ENCODE measurements around the gene KANSL1L. TPM values are rescaled to one million over a fixed set of nuclear protein-coding genes. Genes with fewer than 3 reads are reported as not detected.
A peak's percentile ranks its signal among the peaks of the same experiment; 100 is the strongest.

The KANSL1L gene
- polyA plus RNA-seq, 1 of the 3 experiments (the other 2 are of a cell fraction) = 5.5 TPM

DNA sequence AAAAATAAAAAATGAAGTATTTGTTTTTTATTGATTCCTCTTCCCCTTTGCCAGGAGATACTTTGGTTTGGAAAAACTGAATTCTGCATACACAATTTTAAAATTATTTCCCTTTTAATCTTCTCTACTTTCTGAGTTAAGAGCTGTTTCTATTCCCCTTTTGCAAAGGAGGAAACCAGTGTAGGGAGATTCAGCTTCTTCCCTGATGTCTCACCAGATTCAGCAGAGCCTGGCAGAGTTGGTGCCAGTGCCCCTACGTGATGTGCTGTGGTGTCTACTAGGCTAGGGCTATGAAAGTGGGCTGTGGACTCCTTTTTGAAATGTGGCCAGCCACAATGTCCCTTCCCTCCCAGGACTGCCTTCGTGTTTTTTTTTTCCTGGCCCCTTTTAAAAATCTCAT, 166.3 kb downstream of the KANSL1L start:
- Histone ChIP-seq H3K9me3 (no peaks in the 10 kb centered on the region), H3F3A (replicated peaks; ENCODE audit: insufficient read depth) (peaks cover 3% of the 10 kb centered on the region), H4K20me1 (ENCODE audit: insufficient read depth) (peaks cover 45% of the 10 kb centered on the region), H3K79me2 (ENCODE audit: insufficient read depth) (peaks cover 75% of the 10 kb centered on the region), H3K27me3 (ENCODE audit: insufficient read depth) (no peaks in the 10 kb centered on the region), H2AFZ (ENCODE audit: low read depth) (no peak overlapping the region), H3K36me3 (replicated peaks in 1 of 2; ENCODE audit: control insufficient read depth in 1 of 2, insufficient read depth in 2 of 2, low read length in 1 of 2) (peaks cover 20 to 38% of the 10 kb centered on the region in 2 experiments), H3K4me2 (peak overlapping the region; percentile 78; the same call in 1 of the 2 replicates), H3K4me3 (ENCODE audit: low read depth in 2 of 2, low read length in 1 of 2) (no peak overlapping the region), H3K4me1 (ENCODE audit: control insufficient read depth in 1 of 2, insufficient read depth in 2 of 2, low read depth in 1 of 2, low read length in 1 of 2) (peaks cover 7 to 17% of the 10 kb centered on the region in 2 experiments), H3K27ac (ENCODE audit: low read depth in 2 of 2, low read length in 1 of 2) (no peak overlapping the region), H3K9ac (no peak overlapping the region), H3K9me2 (no peaks in the 10 kb centered on the region)
- POLR2A ChIA-PET = interaction anchor here (1.2 kb wide), 1 partner anchor 425 kb away, joined by 3 read pairs; no protein-coding TSS in a partner anchor
- no peak for DNase-seq
- TF ChIP-seq NRF1 (IDR thresholded peaks at IDR 0.05; ENCODE audit: low read depth, low read length) (no peak), GATA2 (CRISPR knock-in tag; IDR thresholded peaks at IDR 0.05) (no peak), JUND (IDR thresholded peaks at IDR 0.05) (no peak), SMC3 (IDR thresholded peaks at IDR 0.05; ENCODE audit: low read depth, low read length) (no peak), RAD21 (IDR thresholded peaks at IDR 0.05; ENCODE audit: low read length) (no peak), TCF12 (IDR thresholded peaks at IDR 0.05) (no peak), RXRA (IDR thresholded peaks at IDR 0.05; ENCODE audit: borderline replicate concordance, low read depth) (no peak), SIN3A (IDR thresholded peaks at IDR 0.05; ENCODE audit: borderline replicate concordance, low read depth, low read length) (no peak), ELF1 (IDR thresholded peaks at IDR 0.05) (no peak), EZH2phosphoT487 (IDR thresholded peaks at IDR 0.05; ENCODE audit: borderline replicate concordance, low read depth) (no peak), MAX (IDR thresholded peaks at IDR 0.05; ENCODE audit: low read depth) (no peak), FOXM1 (IDR thresholded peaks at IDR 0.05; ENCODE audit: low read depth) (no peak)
- TF ChIP-seq, protein P1, sequence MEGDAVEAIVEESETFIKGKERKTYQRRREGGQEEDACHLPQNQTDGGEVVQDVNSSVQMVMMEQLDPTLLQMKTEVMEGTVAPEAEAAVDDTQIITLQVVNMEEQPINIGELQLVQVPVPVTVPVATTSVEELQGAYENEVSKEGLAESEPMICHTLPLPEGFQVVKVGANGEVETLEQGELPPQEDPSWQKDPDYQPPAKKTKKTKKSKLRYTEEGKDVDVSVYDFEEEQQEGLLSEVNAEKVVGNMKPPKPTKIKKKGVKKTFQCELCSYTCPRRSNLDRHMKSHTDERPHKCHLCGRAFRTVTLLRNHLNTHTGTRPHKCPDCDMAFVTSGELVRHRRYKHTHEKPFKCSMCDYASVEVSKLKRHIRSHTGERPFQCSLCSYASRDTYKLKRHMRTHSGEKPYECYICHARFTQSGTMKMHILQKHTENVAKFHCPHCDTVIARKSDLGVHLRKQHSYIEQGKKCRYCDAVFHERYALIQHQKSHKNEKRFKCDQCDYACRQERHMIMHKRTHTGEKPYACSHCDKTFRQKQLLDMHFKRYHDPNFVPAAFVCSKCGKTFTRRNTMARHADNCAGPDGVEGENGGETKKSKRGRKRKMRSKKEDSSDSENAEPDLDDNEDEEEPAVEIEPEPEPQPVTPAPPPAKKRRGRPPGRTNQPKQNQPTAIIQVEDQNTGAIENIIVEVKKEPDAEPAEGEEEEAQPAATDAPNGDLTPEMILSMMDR (IDR thresholded peaks at IDR 0.05) = no peak
- TF ChIP-seq, protein P2, sequence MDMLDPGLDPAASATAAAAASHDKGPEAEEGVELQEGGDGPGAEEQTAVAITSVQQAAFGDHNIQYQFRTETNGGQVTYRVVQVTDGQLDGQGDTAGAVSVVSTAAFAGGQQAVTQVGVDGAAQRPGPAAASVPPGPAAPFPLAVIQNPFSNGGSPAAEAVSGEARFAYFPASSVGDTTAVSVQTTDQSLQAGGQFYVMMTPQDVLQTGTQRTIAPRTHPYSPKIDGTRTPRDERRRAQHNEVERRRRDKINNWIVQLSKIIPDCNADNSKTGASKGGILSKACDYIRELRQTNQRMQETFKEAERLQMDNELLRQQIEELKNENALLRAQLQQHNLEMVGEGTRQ (IDR thresholded peaks at IDR 0.05; ENCODE audit: borderline replicate concordance, low read depth, low read length) = no peak
- TF ChIP-seq, protein P3, sequence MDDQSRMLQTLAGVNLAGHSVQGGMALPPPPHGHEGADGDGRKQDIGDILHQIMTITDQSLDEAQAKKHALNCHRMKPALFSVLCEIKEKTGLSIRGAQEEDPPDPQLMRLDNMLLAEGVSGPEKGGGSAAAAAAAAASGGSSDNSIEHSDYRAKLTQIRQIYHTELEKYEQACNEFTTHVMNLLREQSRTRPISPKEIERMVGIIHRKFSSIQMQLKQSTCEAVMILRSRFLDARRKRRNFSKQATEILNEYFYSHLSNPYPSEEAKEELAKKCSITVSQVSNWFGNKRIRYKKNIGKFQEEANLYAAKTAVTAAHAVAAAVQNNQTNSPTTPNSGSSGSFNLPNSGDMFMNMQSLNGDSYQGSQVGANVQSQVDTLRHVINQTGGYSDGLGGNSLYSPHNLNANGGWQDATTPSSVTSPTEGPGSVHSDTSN (IDR thresholded peaks at IDR 0.05) = no peak
- CTCF ChIA-PET = interaction anchor here (0.7 to 1.2 kb wide), 6 partner anchors 36 to 670 kb away, joined by 3 to 4 read pairs (median 3); no protein-coding TSS in a partner anchor
- WGBS (ENCODE audit: low lambda C conversion rate) = 38% methylated on average over 2 of the region's 2 CpGs
